OCI-LY7 (cell line): ENCODE results near the gene HES4.

Experiments
- EZH2phosphoT487 ChIP-seq: fragments of 200-600 bp; sonication (generic); IDR thresholded peaks from 2 replicates; pipeline ENCODE4 v1.6.1; 2018; ENCODE audit warnings: low read depth, borderline replicate concordance, mild to moderate bottlenecking, mixed run types, antibody characterized with exemption, low read length, moderate library complexity, mixed read lengths
- TF ChIP-seq, protein P1 (sequence below): fragments of 200-600 bp; sonication (generic); conservative IDR thresholded peaks from 2 replicates; pipeline ENCODE4 v1.5.1; 2014; ENCODE audit warnings: mild to moderate bottlenecking, antibody characterized with exemption, low read length, moderate library complexity, mixed read lengths

GRCh38 chr1:995665-996633 lies 3.9 kb downstream of the HES4 start:
- no peak for TF ChIP-seq EZH2phosphoT487
- TF ChIP-seq, protein P1, sequence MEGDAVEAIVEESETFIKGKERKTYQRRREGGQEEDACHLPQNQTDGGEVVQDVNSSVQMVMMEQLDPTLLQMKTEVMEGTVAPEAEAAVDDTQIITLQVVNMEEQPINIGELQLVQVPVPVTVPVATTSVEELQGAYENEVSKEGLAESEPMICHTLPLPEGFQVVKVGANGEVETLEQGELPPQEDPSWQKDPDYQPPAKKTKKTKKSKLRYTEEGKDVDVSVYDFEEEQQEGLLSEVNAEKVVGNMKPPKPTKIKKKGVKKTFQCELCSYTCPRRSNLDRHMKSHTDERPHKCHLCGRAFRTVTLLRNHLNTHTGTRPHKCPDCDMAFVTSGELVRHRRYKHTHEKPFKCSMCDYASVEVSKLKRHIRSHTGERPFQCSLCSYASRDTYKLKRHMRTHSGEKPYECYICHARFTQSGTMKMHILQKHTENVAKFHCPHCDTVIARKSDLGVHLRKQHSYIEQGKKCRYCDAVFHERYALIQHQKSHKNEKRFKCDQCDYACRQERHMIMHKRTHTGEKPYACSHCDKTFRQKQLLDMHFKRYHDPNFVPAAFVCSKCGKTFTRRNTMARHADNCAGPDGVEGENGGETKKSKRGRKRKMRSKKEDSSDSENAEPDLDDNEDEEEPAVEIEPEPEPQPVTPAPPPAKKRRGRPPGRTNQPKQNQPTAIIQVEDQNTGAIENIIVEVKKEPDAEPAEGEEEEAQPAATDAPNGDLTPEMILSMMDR, result no peak
